Lung (tissue), 12 donors: ENCODE results near the gene JDP2. TPM values are rescaled to one million over a fixed set of nuclear protein-coding genes. Genes with fewer than 3 reads are reported as not detected.
A peak's percentile ranks its signal among the peaks of the same experiment; 100 is the strongest.

Experiments
- ATAC-seq: fragments of 200-7000 bp; cut with Tn5 transposase; one replicate; pipeline ENCODE4 v1.9.1; 2020; ENCODE audit warnings: moderate number of reproducible peaks; ENCODE audit not compliant: insufficient read depth, low FRiP score
- DNase-seq, 3 donors: peaks; one replicate each; pipeline ENCODE4 v3.0.0-alpha.2; 2013 to 2017
- H3K27ac ChIP-seq, 2 donors: one replicate each; pipeline ENCODE4 v1.5.1; 2013; ENCODE audit warnings: mild to moderate bottlenecking in 2 of 2, moderate library complexity in 2 of 2, control low read depth in 1 of 2, inconsistent platforms in 1 of 2, low read depth in 1 of 2, low read length in 1 of 2
- H3K27me3 ChIP-seq, 3 donors: one replicate each; pipeline ENCODE4 v1.5.1; 2013; ENCODE audit warnings: low read length in 2 of 3; ENCODE audit not compliant: control insufficient read depth in 3 of 3, insufficient read depth in 3 of 3
- H3K36me3 ChIP-seq, 4 donors: one replicate each; pipeline ENCODE4 v1.5.1; 2013; ENCODE audit warnings: low read length in 4 of 4, mild to moderate bottlenecking in 1 of 4, moderate library complexity in 1 of 4; ENCODE audit not compliant: control insufficient read depth in 4 of 4, insufficient read depth in 4 of 4
- H3K4me1 ChIP-seq, 5 donors: one replicate each; pipeline ENCODE4 v1.5.1; 2013; ENCODE audit warnings: low read length in 5 of 5, mild to moderate bottlenecking in 2 of 5, moderate library complexity in 1 of 5; ENCODE audit not compliant: control insufficient read depth in 5 of 5, insufficient read depth in 5 of 5
- H3K4me3 ChIP-seq: one replicate; pipeline ENCODE4 v1.5.1; 2013; ENCODE audit warnings: mild to moderate bottlenecking, control low read depth, moderate library complexity
- H3K9ac ChIP-seq, 2 donors: one replicate each; pipeline ENCODE4 v1.5.1; 2013; ENCODE audit warnings: low read length in 2 of 2, control low read depth in 1 of 2; ENCODE audit not compliant: insufficient read depth in 1 of 2
- H3K9me3 ChIP-seq, 4 donors: one replicate each; pipeline ENCODE4 v1.5.1; 2013; ENCODE audit warnings: low read length in 3 of 4, mild to moderate bottlenecking in 1 of 4, moderate library complexity in 1 of 4; ENCODE audit not compliant: control insufficient read depth in 4 of 4, insufficient read depth in 3 of 4
- WGBS, 2 donors: extraction: QIAGEN DNeasy Blood & Tissue Kit; methylation state at CpG; one replicate each; pipeline ENCODE4 v1.1.7; 2013; 5-methylcytosine and 5-hydroxymethylcytosine counted together
- polyA plus RNA-seq, 2 donors: library from polyadenylated mRNA; stranded (reverse); fragments of 200-250 nt; gene quantifications; one replicate each; pipeline ENCODE4 v1.2.1, GENCODE V29; 2013
- total RNA-seq, 2 donors: library from RNA; depleted of rRNA in 1 of 2; stranded (reverse); fragments of >200 nt in 1 of 2; gene quantifications; one replicate each; pipeline ENCODE4 v1.2.1, GENCODE V29; 2014 to 2021
- TF ChIP-seq, protein P1 (sequence below): IDR thresholded peaks from 2 replicates; pipeline ENCODE4 v1.5.1; 2012; ENCODE audit warnings: mild to moderate bottlenecking; ENCODE audit errors: control extremely low read depth, extremely low read depth
- donor health status: control.
- donor health status: control.
- donor health status: Bipolar disorder and iron deficiency.
- donor health status: healthy.
- donor health status: DM: yes; HTN: yes; CAD: no.

The JDP2 gene
- total and polyA plus RNA-seq, 4 donors, result 34.8 to 88.9 (median 57.7) TPM

GRCh38 chr14:75427126-75427481, 718 bp upstream of the JDP2 start:
- H3K36me3 ChIP-seq, result peaks cover 0 to 5% (median 2%) of the 10 kb centered on the region in 4 donors
- 21 to 34% methylated on average over 15 of the region's 15 CpGs for WGBS, 2 donors
- TF ChIP-seq, protein P1, sequence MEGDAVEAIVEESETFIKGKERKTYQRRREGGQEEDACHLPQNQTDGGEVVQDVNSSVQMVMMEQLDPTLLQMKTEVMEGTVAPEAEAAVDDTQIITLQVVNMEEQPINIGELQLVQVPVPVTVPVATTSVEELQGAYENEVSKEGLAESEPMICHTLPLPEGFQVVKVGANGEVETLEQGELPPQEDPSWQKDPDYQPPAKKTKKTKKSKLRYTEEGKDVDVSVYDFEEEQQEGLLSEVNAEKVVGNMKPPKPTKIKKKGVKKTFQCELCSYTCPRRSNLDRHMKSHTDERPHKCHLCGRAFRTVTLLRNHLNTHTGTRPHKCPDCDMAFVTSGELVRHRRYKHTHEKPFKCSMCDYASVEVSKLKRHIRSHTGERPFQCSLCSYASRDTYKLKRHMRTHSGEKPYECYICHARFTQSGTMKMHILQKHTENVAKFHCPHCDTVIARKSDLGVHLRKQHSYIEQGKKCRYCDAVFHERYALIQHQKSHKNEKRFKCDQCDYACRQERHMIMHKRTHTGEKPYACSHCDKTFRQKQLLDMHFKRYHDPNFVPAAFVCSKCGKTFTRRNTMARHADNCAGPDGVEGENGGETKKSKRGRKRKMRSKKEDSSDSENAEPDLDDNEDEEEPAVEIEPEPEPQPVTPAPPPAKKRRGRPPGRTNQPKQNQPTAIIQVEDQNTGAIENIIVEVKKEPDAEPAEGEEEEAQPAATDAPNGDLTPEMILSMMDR, result no peak
- H3K4me3 ChIP-seq, result peak overlapping the region; percentile 63
- H3K27me3 ChIP-seq, result no peaks in the 10 kb centered on the region
- H3K9me3 ChIP-seq, result no peaks in the 10 kb centered on the region
- H3K9ac ChIP-seq, result peak overlapping the region; percentile 21 to 80
- ATAC-seq, result no peak
- H3K27ac ChIP-seq, result peak overlapping the region; percentile 92 to 93
- peaks cover 14 to 44% (median 27%) of the 10 kb centered on the region in 5 donors for H3K4me1 ChIP-seq
- no peak for DNase-seq

DNA sequence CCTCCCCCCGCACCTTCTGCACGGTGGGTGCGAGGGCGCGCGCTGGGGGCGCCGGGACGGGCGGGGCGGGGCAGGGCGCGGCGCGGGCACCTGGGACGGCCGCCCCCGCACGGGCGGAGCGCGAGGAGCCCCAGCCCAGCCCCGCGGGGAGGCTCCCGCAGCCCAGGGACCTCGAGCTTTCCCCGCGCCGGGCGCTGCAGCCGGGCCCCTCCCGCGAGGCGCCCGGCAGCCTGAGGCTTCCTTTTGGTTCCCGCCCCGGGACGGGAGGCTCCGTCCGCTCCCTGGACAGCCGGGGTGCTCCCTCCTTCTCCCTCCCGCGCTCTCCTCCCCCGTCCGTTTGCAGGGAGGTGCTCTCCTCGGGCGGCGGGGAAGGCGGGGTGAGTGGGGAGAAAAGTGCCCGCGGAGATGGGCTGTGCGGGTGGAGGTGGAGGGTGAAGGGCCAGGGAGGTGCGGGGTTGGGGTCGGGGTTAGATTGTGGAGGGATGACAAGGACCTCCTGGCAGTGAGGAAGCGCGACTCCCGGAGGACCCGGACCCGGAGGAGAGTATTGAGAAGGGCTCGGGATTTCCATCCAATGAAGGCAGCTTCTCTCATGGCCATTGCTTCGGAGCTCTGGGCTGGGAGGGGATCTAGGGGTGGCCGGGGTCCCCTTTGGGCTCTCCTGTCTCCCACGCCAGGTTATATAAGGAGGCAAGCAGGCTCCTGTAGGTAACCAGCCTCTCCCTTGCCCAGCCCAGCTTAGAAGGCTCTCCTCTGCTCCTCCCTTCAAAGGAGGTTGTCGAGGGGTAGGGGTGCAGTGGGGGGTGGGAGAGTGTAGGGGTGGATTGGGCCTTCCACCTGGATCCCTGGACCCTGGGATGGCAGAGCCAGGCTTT, 645 bp downstream of the JDP2 start:
- TF ChIP-seq, protein P1, result no peak
- H3K36me3 ChIP-seq, result peaks cover 0 to 10% (median 7%) of the 10 kb centered on the region in 4 donors
- H3K4me1 ChIP-seq, result peaks cover 14 to 50% (median 27%) of the 10 kb centered on the region in 5 donors
- ATAC-seq (peak; percentile 8), DNase-seq (peak in 1 of 3 donors; percentile 47)
- peak overlapping the region; percentile 51 to 58 for H3K9ac ChIP-seq
- H3K27me3 ChIP-seq, result no peaks in the 10 kb centered on the region
- peak overlapping the region; percentile 63 for H3K4me3 ChIP-seq
- no peaks in the 10 kb centered on the region for H3K9me3 ChIP-seq
- WGBS, 2 donors, result 2 to 9% methylated on average over 18 to 64 of the region's 64 CpGs
- peak overlapping the region; percentile 37 to 87 for H3K27ac ChIP-seq

GRCh38 chr14:75429562-75429961, 1.7 kb downstream of the JDP2 start:
- H3K27me3 ChIP-seq, result no peaks in the 10 kb centered on the region
- H3K9me3 ChIP-seq, result no peaks in the 10 kb centered on the region
- H3K9ac ChIP-seq, result peak overlapping the region in 1 of 2 donors; percentile 51
- DNase-seq (peak in 1 of 3 donors; percentile 33), ATAC-seq (no peak)
- TF ChIP-seq, protein P1, result no peak
- 39 to 65% methylated on average over 1 of the region's 1 CpG for WGBS, 2 donors
- H3K27ac ChIP-seq, result peak overlapping the region in 1 of 2 donors; percentile 87
- peaks cover 2 to 12% (median 8%) of the 10 kb centered on the region in 4 donors for H3K36me3 ChIP-seq
- H3K4me3 ChIP-seq, result no peak overlapping the region
- peaks cover 14 to 61% (median 28%) of the 10 kb centered on the region in 5 donors for H3K4me1 ChIP-seq
